Lung (tissue), 12 donors: ENCODE measurements around the gene SLAIN1. TPM values are rescaled to one million over a fixed set of nuclear protein-coding genes. Genes with fewer than 3 reads are reported as not detected.

Source experiments
- ATAC-seq: fragments of 200-7000 bp; cut with Tn5 transposase; one replicate; pipeline ENCODE4 v1.9.1; 2020; ENCODE audit warnings: moderate number of reproducible peaks; ENCODE audit not compliant: insufficient read depth, low FRiP score
- DNase-seq, 3 donors: peaks; one replicate each; pipeline ENCODE4 v3.0.0-alpha.2; 2013 to 2017
- H3K27ac ChIP-seq, 2 donors: one replicate each; pipeline ENCODE4 v1.5.1; 2013; ENCODE audit warnings: mild to moderate bottlenecking in 2 of 2, moderate library complexity in 2 of 2, control low read depth in 1 of 2, inconsistent platforms in 1 of 2, low read depth in 1 of 2, low read length in 1 of 2
- H3K27me3 ChIP-seq, 3 donors: one replicate each; pipeline ENCODE4 v1.5.1; 2013; ENCODE audit warnings: low read length in 2 of 3; ENCODE audit not compliant: control insufficient read depth in 3 of 3, insufficient read depth in 3 of 3
- H3K36me3 ChIP-seq, 4 donors: one replicate each; pipeline ENCODE4 v1.5.1; 2013; ENCODE audit warnings: low read length in 4 of 4, mild to moderate bottlenecking in 1 of 4, moderate library complexity in 1 of 4; ENCODE audit not compliant: control insufficient read depth in 4 of 4, insufficient read depth in 4 of 4
- H3K4me1 ChIP-seq, 5 donors: one replicate each; pipeline ENCODE4 v1.5.1; 2013; ENCODE audit warnings: low read length in 5 of 5, mild to moderate bottlenecking in 2 of 5, moderate library complexity in 1 of 5; ENCODE audit not compliant: control insufficient read depth in 5 of 5, insufficient read depth in 5 of 5
- H3K4me3 ChIP-seq: one replicate; pipeline ENCODE4 v1.5.1; 2013; ENCODE audit warnings: mild to moderate bottlenecking, control low read depth, moderate library complexity
- H3K9ac ChIP-seq, 2 donors: one replicate each; pipeline ENCODE4 v1.5.1; 2013; ENCODE audit warnings: low read length in 2 of 2, control low read depth in 1 of 2; ENCODE audit not compliant: insufficient read depth in 1 of 2
- H3K9me3 ChIP-seq, 4 donors: one replicate each; pipeline ENCODE4 v1.5.1; 2013; ENCODE audit warnings: low read length in 3 of 4, mild to moderate bottlenecking in 1 of 4, moderate library complexity in 1 of 4; ENCODE audit not compliant: control insufficient read depth in 4 of 4, insufficient read depth in 3 of 4
- CTCF ChIP-seq: IDR thresholded peaks from 2 replicates; pipeline ENCODE4 v1.5.1; 2012; ENCODE audit warnings: mild to moderate bottlenecking; ENCODE audit errors: control extremely low read depth, extremely low read depth
- WGBS, 2 donors: extraction: QIAGEN DNeasy Blood & Tissue Kit; methylation state at CpG; one replicate each; pipeline ENCODE4 v1.1.7; 2013; 5-methylcytosine and 5-hydroxymethylcytosine counted together
- polyA plus RNA-seq, 2 donors: library from polyadenylated mRNA; stranded (reverse); fragments of 200-250 nt; gene quantifications; one replicate each; pipeline ENCODE4 v1.2.1, GENCODE V29; 2013
- total RNA-seq, 2 donors: library from RNA; depleted of rRNA in 1 of 2; stranded (reverse); fragments of >200 nt in 1 of 2; gene quantifications; one replicate each; pipeline ENCODE4 v1.2.1, GENCODE V29; 2014 to 2021
- donor health status: control.
- donor health status: control.
- donor health status: Bipolar disorder and iron deficiency.
- donor health status: healthy.
- donor health status: DM: yes; HTN: yes; CAD: no.

The SLAIN1 gene
- total and polyA plus RNA-seq, 4 donors = 7.6 to 44.7 (median 12.4) TPM

GRCh38 chr13:77720988-77721387 is 23.5 kb downstream of the SLAIN1 start:
- no peaks in the 10 kb centered on the region for H3K4me1 ChIP-seq
- WGBS, 2 donors = 92 to 96% methylated on average over 5 of the region's 5 CpGs
- no peak for TF ChIP-seq CTCF
- H3K27me3 ChIP-seq = no peaks in the 10 kb centered on the region
- H3K9me3 ChIP-seq = no peaks in the 10 kb centered on the region
- no peak overlapping the region for H3K4me3 ChIP-seq
- peaks cover 0 to 3% (median 0%) of the 10 kb centered on the region in 4 donors for H3K36me3 ChIP-seq
- DNase-seq (no peak), ATAC-seq (no peak)
- no peak overlapping the region for H3K27ac ChIP-seq
- no peak overlapping the region for H3K9ac ChIP-seq

DNA sequence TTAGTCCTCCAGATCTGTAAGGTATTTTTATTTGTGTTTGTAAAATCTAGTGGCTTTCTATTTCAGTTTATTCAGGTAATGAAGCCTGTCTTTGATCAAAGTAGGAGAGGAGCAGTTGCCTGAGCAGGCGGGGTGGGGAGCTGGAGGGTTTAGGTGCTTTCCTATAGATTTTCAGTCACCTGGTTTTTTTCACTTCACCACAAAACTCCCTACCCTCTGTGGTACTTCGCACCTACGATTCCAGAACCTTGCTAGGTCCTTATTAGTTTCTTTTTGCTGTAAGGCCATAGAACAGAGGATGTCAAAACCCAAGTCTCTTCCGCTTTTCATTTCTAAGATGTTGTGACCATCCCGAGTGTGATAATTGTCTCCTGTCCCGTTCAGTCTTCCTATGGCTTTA is 26.6 kb downstream of the SLAIN1 start:
- no peak overlapping the region for H3K4me3 ChIP-seq
- no peaks in the 10 kb centered on the region for H3K27me3 ChIP-seq
- WGBS, 2 donors = 94 to 98% methylated on average over 6 of the region's 6 CpGs
- no peak overlapping the region for H3K27ac ChIP-seq
- H3K9me3 ChIP-seq = no peaks in the 10 kb centered on the region
- ATAC-seq (no peak), DNase-seq (no peak)
- no peak overlapping the region for H3K9ac ChIP-seq
- H3K4me1 ChIP-seq = peaks cover 0 to 3% (median 0%) of the 10 kb centered on the region in 5 donors
- TF ChIP-seq CTCF = no peak
- peaks cover 0 to 3% (median 0%) of the 10 kb centered on the region in 4 donors for H3K36me3 ChIP-seq

GRCh38 chr13:77725071-77725470 is 27.6 kb downstream of the SLAIN1 start:
- ATAC-seq (no peak), DNase-seq (no peak)
- H3K27me3 ChIP-seq = no peaks in the 10 kb centered on the region
- H3K9ac ChIP-seq = no peak overlapping the region
- H3K9me3 ChIP-seq = no peaks in the 10 kb centered on the region
- 74 to 76% methylated on average over 1 of the region's 1 CpG for WGBS, 2 donors
- H3K4me1 ChIP-seq = peaks cover 0 to 3% (median 0%) of the 10 kb centered on the region in 5 donors
- no peak overlapping the region for H3K27ac ChIP-seq
- no peak overlapping the region for H3K4me3 ChIP-seq
- H3K36me3 ChIP-seq = peaks cover 0 to 3% (median 0%) of the 10 kb centered on the region in 4 donors
- TF ChIP-seq CTCF = no peak
